ENCODE results near the gene IL19. TPM values are rescaled to one million over a fixed set of nuclear protein-coding genes. Genes with fewer than 3 reads are reported as not detected.
A peak's percentile ranks its signal among the peaks of the same experiment; 100 is the strongest.

Gene IL19
- polyA plus RNA-seq, 1 experiment: 0.07 TPM

DNA sequence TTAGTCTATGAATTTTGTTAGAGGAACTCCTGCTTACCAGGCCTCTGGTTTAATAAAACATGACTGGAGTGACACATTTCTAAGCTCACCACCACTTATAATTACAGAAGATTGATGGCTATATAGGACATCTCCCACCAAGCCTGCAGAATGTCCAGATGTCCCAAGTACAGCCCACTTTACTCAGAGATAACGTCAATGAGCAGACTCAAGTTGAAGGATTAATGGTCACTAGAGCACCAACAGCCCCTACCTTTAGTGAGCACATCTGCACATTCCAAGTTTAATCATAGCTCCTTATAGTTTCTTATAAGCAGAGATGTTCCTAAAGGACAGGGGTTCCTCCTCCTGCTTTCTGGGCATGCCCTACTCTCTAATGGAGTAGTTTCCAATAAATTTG lies 57.5 kb downstream of the IL19 start:
- ChIA-PET CTCF (interaction anchor here (1.0 kb wide), 1 partner anchor 18 kb away, joined by 3 read pairs; no protein-coding TSS in a partner anchor), POLR2A (interaction anchor here (0.7 kb wide), 1 partner anchor 11 kb away, joined by 4 read pairs; no protein-coding TSS in a partner anchor)
- no peak overlapping the region for H3K4me3 ChIP-seq (ENCODE audit: low read depth, low read length)
- H3K9me3 ChIP-seq (ENCODE audit: control insufficient read depth, insufficient read depth, low read length): no peaks in the 10 kb centered on the region
- TF ChIP-seq, protein P1, sequence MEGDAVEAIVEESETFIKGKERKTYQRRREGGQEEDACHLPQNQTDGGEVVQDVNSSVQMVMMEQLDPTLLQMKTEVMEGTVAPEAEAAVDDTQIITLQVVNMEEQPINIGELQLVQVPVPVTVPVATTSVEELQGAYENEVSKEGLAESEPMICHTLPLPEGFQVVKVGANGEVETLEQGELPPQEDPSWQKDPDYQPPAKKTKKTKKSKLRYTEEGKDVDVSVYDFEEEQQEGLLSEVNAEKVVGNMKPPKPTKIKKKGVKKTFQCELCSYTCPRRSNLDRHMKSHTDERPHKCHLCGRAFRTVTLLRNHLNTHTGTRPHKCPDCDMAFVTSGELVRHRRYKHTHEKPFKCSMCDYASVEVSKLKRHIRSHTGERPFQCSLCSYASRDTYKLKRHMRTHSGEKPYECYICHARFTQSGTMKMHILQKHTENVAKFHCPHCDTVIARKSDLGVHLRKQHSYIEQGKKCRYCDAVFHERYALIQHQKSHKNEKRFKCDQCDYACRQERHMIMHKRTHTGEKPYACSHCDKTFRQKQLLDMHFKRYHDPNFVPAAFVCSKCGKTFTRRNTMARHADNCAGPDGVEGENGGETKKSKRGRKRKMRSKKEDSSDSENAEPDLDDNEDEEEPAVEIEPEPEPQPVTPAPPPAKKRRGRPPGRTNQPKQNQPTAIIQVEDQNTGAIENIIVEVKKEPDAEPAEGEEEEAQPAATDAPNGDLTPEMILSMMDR (IDR thresholded peaks at IDR 0.05; ENCODE audit: low read depth, low read length): no peak
- DNase-seq (ENCODE audit: low read depth, low spot score): no peak
- no peaks in the 10 kb centered on the region for H3K27me3 ChIP-seq (ENCODE audit: control insufficient read depth, insufficient read depth, low read length)
- H3K27ac ChIP-seq (ENCODE audit: low read depth, low read length): no peak overlapping the region

- H3K27me3 ChIP-seq (ENCODE audit: control insufficient read depth, insufficient read depth, low read length): no peaks in the 10 kb centered on the region
- ChIA-PET CTCF (interaction anchor here (0.6 to 0.7 kb wide), 2 partner anchors 22 to 49 kb away, joined by 3 to 6 read pairs; no protein-coding TSS in a partner anchor), POLR2A (interaction anchor here (0.7 kb wide), 1 partner anchor 10 kb away, joined by 4 read pairs; no protein-coding TSS in a partner anchor)
- no peaks in the 10 kb centered on the region for H3K9me3 ChIP-seq (ENCODE audit: control insufficient read depth, insufficient read depth, low read length)
- H3K27ac ChIP-seq (ENCODE audit: low read depth, low read length): no peak overlapping the region
- TF ChIP-seq, protein P1 (IDR thresholded peaks at IDR 0.05; ENCODE audit: low read depth, low read length): peak; percentile 26
- H3K4me3 ChIP-seq (ENCODE audit: low read depth, low read length): no peak overlapping the region
- DNase-seq (ENCODE audit: low read depth, low spot score): no peak
Measured at GRCh38 chr1:206828765-206829164, 58.2 kb downstream of the IL19 start.

DNA sequence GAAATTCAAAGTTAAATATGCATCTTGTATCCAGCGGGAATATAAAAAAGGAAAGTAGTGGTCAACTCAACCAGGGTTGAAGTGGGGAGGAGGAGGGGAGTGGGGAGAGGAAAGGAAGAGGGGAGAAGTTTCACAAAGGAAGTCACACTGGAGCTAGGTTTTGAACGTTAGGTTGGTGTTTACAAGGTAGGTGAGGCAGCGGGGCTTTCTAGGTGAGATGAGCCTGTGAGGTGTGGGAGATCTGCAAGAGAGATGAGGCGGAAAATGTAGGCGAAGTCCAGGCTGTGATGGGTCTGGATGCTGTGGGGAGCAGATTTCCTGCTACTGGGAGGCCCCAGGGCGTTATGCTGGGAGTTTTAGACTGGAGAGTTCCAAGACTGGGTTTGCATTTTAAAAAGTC lies 58.7 kb downstream of the IL19 start:
- DNase-seq (ENCODE audit: low read depth, low spot score): no peak
- POLR2A ChIA-PET: no interaction called here
- CTCF ChIA-PET: interaction anchor here (0.7 kb wide), 1 partner anchor 22 kb away, joined by 6 read pairs; no protein-coding TSS in a partner anchor
- no peak overlapping the region for H3K4me3 ChIP-seq (ENCODE audit: low read depth, low read length)
- H3K27me3 ChIP-seq (ENCODE audit: control insufficient read depth, insufficient read depth, low read length): no peaks in the 10 kb centered on the region
- no peak overlapping the region for H3K27ac ChIP-seq (ENCODE audit: low read depth, low read length)
- TF ChIP-seq, protein P1 (IDR thresholded peaks at IDR 0.05; ENCODE audit: low read depth, low read length): no peak
- no peaks in the 10 kb centered on the region for H3K9me3 ChIP-seq (ENCODE audit: control insufficient read depth, insufficient read depth, low read length)

GRCh38 chr1:206829875-206830274 lies 59.3 kb downstream of the IL19 start:
- no peak overlapping the region for H3K4me3 ChIP-seq (ENCODE audit: low read depth, low read length)
- TF ChIP-seq, protein P1 (IDR thresholded peaks at IDR 0.05; ENCODE audit: low read depth, low read length): no peak
- no peaks in the 10 kb centered on the region for H3K27me3 ChIP-seq (ENCODE audit: control insufficient read depth, insufficient read depth, low read length)
- H3K27ac ChIP-seq (ENCODE audit: low read depth, low read length): no peak overlapping the region
- CTCF ChIA-PET: interaction anchor here (4.1 kb wide), 1 partner anchor 82 kb away, joined by 16 read pairs; no protein-coding TSS in a partner anchor
- DNase-seq (ENCODE audit: low read depth, low spot score): no peak
- POLR2A ChIA-PET: no interaction called here
- H3K9me3 ChIP-seq (ENCODE audit: control insufficient read depth, insufficient read depth, low read length): no peaks in the 10 kb centered on the region

GRCh38 chr1:206831650-206832049 lies 61.1 kb downstream of the IL19 start:
- H3K27me3 ChIP-seq (ENCODE audit: control insufficient read depth, insufficient read depth, low read length): no peaks in the 10 kb centered on the region
- H3K27ac ChIP-seq (ENCODE audit: low read depth, low read length): no peak overlapping the region
- H3K9me3 ChIP-seq (ENCODE audit: control insufficient read depth, insufficient read depth, low read length): no peaks in the 10 kb centered on the region
- no peak for DNase-seq (ENCODE audit: low read depth, low spot score)
- TF ChIP-seq, protein P1 (IDR thresholded peaks at IDR 0.05; ENCODE audit: low read depth, low read length): no peak
- H3K4me3 ChIP-seq (ENCODE audit: low read depth, low read length): no peak overlapping the region
- ChIA-PET CTCF (interaction anchor here (1.7 to 4.6 kb wide), 3 partner anchors 22 to 97 kb away, joined by 5 to 17 read pairs (median 16); no protein-coding TSS in a partner anchor), POLR2A (no interaction called here)
